Activated T-cell treated with anti-CD3 and anti-CD28 coated beads, Interleukin-2, amount 50 U/mL, for 48 hours (primary cell): ENCODE data around the gene CYTH1.
"Not testable (repeated sequence)": the region's sequence is repeated elsewhere in the genome, so short reads cannot be mapped to it uniquely, and the experiment has no call there.

Experiments
- DNase-seq, 2 experiments: peaks; one replicate each; pipeline ENCODE4 v3.0.0-alpha.2; 2020

The CYTH1 gene

DNA sequence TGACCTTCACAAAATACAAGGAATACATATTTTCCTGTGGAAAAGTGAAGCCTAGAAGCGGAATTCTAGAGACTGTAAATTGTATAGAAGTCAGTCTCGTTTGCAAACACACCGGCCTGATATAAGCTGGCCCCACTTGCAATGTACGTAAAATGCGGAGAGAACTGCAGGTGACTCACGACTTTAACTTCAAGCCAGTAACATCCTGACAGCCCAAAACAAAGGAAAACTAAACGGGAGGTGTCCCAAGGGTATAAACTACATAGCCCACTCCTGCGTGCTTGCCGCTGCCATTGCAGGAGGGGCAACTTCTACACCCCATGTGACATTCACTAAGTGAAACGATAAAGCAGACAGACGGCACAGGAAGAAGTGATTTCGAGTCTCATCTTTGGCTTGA is 101.6 kb downstream of the CYTH1 start:
- no peak for DNase-seq

DNA sequence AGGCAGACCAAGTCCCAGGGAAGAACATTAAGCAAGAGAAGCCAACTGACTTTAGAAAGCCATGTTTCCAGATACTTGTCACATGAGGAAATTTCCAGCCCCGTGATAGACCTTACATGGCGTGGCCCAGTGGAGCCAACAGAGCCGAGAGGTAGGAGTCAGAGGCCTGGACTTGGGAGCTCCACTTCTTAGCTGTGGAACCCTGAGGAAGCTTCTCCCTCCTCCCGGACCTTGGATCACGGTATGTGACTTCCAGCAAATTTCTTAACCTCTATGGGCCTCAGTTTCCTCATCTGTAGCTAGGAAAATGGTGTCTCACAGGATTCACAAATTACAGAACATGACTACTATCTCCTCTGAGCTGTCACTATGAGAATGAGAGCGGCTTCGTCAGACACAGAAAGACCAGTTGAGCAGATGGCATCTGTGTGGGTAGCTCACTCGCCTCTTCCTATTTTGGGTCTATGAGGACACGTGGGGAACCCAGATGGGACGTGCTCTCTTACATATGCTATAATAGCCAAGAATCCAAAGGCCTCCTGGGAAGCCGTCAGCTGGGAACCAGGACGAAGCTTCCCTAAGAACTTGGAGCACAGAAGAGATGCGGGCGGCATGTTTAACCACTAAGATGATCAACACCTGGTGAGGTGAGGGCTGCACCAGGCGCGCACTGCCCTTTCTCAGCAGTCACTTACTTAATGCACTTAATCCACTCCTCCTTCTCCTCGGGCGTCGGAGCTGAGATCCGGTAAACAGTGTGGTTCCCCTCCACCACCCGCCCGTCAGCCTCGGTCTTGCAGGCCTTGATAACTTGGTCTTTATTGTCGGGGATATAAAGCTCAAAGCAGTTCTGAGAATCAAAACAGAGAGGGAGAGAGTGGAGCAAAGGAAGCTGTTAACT is 102.3 kb downstream of the CYTH1 start:
- no peak for DNase-seq

DNA sequence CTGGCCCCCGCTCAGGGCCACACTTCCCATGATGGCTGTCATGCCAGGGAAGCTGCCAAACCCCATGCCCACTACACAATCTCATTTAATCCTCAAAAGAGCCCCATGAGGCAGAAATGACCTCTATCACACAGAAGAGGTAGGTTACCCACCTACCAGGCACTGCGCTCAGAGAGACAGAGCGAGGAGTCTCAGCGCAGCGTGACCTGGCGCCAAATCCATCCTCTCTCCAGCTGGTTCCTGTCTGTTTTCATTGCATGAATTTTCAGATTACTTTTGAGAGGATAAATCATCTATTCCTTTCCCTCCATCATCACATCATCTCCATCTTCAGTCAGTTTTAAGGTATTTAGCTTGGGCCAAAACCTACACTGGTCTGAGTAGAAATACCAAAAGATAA is 103.4 kb downstream of the CYTH1 start:
- no peak for DNase-seq

DNA sequence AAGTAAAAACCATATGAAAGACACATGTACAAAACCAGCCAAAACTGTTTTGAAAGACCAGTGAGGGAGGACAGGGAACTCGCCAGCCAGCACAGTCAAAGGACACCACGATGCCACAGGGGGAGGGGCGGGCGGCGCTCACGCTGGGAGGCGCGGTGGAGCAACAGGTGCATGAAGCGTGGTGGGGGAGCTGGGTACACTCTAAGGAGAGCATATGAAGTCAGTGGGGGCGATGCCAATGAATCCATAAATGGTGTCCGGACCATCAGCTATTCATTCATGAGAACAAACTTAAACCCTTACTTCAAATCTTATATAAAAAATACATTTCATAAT is 103.9 kb downstream of the CYTH1 start:
- DNase-seq = no peak

DNA sequence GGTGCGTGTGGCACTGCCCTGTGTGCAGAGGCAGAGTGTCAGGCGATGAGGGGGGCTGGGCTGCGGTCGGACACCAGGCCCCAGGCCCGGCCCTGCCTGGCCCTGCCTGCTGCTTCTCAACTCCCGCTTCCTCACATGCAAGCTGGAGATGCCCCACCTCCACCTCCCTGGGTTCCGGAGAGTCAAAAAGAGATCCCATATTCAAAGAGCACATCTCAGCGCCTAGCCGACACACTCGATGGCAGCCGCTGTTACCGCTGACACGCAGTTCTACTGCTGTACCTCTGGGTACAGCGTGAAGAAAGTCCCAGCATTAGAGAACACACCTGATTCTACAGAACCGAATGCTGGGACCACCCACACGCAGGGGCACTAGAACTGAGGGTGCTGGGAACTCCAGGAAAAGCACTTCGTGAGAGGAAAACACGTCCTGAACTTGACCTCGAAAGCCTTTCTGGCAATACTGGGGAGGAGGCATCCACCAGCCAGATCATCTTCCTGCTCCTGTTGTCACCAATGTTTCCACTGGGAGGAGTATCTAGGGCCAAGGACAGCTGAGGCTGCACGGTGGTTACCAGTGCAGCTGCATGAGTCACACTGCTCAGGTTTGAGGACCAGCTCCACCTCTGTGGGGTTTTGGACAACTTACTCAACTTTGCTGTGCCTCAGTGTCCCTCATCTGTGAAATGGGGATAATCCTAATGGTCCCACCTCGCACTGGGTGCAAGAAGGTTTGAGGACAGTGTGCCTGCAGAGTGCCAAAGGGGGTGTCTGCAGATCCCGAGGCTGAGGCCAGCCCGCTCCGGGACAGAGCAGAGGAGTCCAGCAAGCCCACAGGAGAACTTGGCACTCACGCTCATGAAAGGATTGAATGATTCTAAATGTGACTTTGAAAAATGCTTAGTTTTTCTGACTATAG is 104.5 kb downstream of the CYTH1 start:
- DNase-seq = no peak

DNA sequence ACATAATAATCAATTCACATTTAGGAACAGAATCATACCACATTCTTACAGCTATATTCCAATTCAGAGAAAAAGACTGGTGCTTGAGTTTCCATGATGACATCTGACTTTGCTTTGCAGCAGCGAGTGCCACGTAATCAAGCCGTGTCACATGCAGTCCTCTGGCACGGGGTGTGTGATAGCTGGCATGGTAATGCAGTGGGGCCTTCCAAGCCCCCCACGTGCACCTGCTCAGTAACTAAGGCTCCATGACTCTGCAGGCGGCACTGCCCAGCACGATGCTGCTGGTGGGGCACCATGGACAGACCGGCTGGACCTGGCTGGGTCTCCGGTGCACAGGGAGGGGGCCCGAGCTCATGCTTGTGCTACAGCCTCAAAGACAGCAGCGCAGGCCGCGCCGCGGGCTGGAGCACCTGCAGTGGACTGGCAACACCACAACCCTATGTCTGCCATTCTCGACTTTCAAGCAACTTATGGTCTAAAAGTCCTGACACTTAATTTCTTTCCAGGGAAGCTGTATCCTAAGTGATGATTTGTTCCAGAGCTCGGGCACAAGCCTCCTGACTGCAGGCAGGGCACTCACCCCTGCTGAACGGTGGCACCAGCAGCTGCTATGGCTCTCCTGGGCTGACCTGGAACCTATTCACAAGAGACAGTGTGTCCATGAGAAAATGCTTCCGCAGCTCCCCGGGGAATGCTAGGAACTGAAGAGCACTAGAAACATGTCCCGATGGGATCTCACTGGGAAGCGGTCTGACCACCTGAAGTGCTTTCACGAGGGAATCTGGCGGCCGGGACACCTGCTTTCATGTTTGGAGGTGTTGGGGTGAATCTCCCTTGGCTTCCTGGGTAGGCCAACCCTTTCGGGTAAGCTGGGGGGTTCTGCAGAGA is 105.4 kb downstream of the CYTH1 start:
- no peak for DNase-seq

DNA sequence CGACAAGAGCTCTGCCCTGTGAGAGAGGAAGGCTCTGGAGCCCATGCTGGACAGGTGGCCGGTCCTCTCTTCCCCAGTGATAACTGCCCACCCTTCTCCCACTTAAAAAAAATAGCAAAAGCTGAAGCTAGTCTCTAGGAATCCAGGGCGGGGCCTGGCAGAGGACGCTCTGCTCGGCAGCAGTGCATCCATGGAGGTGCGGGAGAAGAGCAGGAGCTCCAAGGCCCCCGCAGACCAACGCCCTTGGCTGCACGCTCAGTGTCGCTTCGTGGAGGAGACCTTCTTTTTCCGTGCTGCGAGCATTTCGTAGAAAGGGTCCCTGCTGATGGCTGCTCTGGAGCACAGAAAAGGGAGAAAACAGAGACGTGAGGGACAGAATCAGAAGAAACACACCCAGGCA is 106.2 kb downstream of the CYTH1 start:
- DNase-seq = no peak

DNA sequence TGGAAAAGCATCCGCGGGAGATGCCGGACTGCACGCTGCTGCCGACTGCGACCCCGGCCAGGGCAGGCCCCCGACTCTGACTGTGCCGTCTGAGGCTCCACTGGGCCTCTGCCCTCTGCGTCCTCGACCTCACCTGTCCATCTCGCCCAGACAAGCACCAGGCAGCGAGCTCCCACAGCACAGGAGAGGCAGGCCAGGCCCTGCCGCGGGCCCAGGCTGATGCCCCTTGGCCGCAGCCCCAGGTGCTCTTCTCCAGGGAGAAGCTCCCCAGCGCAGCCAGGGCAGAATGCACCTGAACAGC is 106.8 kb downstream of the CYTH1 start:
- DNase-seq = no peak

DNA sequence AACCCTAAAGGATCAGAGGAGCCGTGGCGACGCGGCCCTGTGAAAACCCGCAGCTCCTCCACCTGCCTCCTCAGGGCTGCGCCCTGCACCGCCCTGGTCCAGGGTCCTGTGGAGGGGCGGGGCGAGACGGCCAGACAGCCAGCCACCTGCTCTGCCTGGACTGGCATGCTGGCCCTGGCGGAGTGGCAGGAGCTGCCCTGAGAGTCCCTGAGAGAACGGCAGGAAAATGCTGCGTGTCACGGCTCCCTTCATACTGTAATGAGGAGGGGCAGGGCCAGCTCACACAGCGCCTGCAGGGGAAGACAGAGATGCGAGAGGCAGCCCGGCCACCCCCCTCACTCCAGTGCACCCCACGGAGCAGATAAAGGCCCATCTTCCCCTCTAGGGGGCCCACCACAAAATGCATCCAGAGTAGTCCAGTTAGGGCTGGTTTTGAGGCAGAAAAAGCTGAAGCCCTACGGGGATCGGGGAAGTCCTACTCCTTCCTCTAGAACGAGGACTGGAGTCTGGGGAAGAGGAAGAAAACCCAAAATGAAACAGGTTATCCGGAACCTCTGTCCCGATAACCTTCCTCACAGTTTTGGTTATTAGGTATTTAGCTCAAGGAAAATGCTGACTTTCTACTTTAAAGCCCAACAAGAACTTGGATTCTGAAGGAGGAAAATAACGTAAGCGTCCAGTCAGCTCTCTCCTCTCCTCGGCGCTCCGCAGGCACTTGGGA is 107.3 kb downstream of the CYTH1 start:
- DNase-seq = no peak

DNA sequence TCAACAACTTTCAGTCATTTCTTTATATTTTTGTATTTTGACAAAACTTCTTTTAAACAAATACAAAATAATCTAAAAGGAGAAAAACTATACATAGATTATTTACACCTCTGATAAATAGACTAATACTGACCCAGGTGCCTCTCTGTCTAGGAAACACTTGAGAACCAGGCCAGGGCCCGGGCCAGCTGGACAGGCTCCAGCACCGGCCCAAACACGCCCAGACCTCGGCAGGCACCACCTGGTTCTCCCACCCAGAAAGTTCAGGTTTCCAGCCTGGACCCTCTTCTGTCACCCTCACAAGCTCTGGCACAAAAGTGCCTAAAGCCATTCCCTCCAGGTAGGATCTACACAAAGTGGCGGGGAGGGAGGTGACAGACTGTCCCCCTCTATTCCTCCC is 107.9 kb downstream of the CYTH1 start:
- no peak for DNase-seq

DNA sequence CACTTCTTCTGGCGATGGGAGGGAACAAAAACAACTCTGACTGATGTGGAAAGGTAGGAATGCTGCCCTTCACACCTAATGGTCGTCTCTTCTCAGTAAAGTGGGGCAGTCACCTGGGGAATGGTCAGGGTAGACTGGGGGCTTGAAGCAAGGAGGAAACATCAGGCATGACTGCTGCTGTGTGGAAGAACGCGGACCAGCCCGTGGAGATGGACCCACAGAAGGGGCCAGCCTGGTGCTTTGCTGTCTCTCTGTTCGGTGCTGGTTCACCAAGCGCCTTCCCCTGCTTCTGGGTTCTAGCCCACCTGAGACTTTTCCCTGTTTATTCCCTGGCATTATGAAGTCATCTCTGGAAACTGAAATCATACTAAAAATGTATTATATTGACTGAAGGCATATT is 108.7 kb downstream of the CYTH1 start:
- DNase-seq = no peak

DNA sequence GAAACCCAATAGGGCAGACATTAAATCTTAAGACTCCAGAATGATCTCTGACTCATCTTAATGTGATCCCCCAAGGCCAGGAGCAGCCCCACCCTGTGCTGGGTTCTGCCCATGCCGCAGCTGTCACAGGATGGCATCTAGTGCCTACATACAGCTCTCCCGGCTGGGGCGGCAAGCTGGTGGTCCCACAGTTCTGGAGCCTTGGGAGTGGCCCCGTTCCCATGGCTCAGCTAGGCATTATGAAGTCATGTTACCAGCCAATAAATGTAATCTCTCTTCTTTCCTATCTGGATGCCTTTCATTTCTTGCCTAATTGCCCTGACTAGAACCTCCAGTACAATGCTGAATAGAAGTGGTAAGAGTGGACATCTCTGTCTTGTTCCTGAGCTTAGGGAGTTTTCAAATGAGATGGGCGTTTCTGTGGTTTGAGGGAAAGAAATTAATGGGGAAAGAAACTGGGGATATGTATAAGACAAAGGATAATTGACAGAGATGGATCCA is 109.2 kb downstream of the CYTH1 start:
- DNase-seq = no peak

DNA sequence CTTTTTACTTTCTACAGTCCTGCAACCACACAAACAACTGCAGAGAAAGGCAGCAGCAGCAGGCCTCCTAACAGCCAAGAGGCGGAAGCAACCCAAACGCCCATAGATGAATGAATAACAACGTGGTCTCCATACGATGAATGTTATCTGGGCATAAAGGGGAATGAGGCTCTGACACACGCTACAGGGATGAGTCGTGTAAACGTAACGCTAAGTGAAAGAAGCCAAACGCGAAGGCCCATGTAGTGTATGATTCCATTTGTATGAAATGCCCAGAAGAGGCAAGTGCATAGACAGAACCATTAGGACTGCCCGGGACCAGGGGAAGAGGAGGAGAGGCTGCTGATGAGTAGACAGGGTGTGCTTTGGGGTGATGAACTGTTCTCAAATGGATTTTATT is 110.1 kb downstream of the CYTH1 start:
- DNase-seq = no peak

DNA sequence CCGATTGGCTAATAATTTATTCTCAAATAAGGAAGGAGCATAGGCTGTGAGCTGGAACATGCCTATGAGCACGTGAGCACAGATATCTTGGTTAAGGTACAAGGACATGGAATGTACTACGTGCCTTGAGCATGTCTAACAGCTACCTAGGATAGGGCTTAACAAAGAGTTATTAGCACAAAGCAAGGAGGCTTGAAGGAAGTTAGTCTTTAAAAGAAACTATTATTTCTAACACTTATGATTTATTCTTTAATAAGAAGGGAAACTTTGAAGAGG is 110.4 kb downstream of the CYTH1 start:
- DNase-seq = not testable (repeated sequence)

DNA sequence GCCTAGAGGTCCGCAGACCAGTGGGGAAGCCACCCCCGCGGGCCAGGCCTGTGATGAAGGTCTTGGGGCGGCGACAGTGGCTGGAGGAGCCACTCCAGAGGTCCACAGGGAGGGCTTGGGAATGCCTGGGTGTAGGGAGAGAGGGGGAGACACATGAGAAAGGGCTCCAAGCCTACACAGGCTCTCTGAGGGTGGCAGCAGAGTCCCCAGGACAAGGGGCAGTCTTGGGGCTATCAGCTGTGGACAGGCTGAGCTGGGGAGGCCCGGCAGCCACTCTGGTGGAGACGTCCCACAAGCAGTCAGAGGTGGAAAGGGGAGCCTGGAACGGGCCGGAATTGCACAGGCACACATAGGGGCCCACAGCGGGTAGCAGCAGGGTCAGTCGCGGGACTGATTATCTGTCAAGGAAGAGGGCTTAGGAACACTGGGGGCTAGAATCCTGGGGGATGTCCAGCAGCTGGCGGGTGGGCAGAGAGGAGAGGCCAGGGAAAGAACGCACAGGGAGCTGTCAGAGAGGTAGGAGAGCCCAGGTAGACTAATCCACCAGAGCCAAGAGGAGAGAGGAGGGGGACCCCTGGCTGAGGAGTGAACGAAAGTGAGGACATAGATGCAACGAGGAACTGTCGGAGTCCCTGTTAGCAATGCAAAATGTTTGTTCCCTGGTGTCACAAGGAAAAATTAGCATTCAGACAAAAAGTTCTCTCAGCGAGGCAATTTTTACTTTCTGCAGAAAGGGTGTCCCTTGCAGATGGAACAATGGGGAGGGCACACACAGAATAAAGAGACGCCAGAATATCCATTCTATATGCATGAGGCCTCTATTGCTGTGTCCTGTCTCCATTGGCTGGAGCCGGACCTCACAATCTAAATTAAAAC is 111.0 kb downstream of the CYTH1 start:
- DNase-seq = no peak

DNA sequence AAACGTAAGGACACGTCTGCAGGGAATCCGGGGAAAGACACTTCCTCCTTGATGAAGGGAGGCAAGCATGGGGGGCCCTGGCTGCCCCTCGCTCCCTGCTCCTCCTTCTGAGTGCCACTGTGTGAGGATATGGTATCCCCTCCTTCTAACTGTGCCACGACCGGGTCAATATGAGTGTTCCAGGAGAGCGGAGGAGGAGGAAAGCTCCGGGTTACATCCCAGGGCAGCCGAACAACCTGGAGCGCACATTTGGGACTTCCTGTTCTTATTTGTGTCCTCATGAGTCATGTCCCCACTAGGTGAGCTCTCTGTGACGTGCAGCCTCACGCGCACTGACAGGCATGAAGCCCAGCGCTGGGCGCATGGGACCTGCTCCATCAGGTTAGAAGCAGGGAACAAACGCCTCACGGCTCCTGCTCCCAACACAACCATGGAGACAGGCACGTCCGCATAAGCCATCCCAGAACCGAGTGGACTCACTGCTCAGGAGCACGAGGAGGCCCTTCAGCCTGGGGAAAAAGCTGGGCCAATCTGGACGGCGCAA is 112.0 kb downstream of the CYTH1 start:
- no peak for DNase-seq

DNA sequence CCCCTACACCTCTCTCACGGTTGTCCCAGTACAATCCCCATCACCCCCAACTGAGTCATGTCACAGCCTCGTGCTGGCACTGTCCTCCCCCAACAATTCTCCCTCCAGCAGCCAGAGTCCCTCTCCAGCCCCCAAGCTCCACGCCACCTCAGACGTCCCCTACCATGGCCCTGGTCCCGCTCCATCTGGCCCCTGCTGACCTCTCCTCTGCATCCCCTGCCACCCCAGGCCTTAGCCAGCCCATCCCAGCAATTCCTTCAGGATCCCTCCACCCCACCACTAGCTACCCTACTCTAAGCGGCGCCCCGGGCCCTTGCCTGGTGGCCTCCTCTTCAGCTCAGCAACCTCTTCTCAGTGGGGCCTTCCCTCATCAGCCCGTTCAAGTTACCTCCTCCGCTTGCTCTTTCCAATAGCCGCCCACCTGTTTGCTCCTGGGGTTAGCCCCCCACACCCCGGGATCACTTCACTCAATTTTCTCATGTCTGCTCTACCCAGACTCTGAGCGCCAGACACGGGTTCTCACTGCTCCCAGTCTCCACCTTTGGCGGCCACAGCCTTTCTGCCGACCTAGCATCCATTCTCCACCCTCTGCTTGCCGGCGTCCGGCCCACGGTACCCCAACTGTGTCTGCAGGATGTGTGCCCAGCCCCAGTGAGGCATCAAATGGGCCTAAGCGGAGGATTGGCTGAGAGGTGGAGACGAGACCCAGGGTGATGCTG is 112.7 kb downstream of the CYTH1 start:
- DNase-seq = no peak

DNA sequence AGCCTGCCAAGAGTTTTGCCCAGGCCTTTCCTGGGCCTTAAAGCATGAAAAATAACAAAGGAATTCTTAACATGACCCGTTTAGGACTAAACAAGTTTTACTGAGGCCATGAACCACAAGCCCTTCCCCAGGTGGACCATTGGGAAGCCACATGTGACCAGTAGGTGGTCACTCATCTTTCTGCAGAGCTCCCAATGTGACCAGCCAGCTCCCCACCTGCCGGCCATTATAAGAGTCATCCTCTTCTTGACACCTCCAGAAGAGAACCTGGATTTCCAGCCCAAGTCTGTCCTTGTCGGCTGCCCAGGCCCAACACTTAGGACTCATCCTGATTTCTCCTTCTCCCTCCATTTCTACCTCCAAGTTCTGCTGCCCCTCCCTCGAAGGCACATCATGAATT is 113.2 kb downstream of the CYTH1 start:
- DNase-seq = no peak

DNA sequence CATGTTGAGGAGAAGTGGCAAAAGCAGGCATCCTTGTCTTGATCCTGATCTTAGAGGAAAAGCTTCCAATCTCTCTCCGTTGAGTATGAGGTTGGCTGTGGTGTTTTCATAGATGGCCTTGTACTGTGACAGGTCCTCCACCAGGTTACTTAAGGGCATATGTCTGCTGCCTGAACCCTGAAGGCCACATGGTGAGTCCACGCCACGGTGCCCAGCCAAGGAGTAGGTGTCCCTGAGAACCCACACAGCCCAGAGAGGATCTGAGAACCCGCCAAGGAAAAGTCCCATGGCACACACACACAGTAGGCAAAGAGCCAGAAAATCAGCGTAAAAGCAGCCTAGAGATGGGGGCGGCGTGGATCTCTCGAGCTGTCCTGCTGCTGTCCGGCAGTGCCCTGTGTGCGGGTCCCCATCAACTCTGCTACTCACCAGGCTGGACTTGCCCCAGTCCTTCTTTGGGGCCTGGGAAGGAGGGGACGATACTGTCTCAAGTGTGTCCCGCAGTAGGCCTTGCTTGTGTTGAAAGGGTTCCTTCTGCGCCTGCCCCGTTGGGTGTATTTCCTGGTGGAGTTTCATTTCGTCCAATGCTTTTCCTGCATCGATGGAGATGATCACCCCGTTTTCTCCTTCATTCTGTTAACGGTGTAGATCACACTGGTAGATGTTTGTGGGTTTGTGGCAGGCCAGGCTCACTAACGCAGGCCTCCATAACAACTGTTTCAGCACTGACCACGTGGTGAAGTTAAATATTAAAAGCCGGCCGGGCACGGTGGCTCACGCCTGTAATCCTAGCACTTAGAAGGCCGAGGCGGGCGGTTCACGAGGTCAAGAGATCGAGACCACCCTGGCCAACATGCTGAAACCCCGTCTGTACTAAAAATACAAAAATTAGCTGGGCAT is 114.1 kb downstream of the CYTH1 start:
- no peak for DNase-seq

DNA sequence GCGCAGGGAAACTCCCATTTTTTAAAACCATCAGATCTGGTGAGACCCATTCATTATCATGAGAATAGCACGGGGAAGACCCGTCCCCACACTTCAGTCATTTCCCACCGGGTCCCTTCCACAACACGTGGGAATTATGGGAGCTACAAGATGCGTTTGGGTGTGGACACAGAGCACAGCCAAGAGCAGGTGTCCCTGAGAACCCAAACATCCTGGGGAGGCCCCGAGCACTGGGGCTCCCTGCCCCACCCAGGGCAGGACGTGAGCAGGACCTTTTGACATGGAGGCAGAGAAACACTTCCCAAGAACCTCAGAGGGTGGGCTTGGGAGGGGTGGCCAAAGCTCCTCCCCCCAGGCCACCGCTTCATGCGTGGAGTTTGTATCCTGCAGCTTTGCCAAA is 115.0 kb downstream of the CYTH1 start:
- no peak for DNase-seq
